Progenitor cell of endocrine pancreas (in vitro differentiated cells): ENCODE measurements around the gene PRRC2B. TPM values are rescaled to one million over a fixed set of nuclear protein-coding genes. Genes with fewer than 3 reads are reported as not detected.

Experiments used
- DNase-seq: peaks from one replicate; pipeline ENCODE4 v3.0.0; 2021; ENCODE audit warnings: low spot score; ENCODE audit not compliant: unreplicated experiment
- H3K27ac Mint-ChIP-seq: 2 replicates; pipeline ENCODE4 v1.8.0; 2021; ENCODE audit warnings: mild to moderate bottlenecking, moderate library complexity, mixed read lengths
- H3K27me3 Mint-ChIP-seq: 2 replicates; pipeline ENCODE4 v1.8.0; 2021; ENCODE audit warnings: mixed read lengths
- H3K36me3 Mint-ChIP-seq: 2 replicates; pipeline ENCODE4 v1.8.0; 2022; ENCODE audit warnings: mixed read lengths; ENCODE audit not compliant: insufficient read depth
- H3K4me1 Mint-ChIP-seq: 2 replicates; pipeline ENCODE4 v1.8.0; 2021; ENCODE audit warnings: low read depth, mixed read lengths
- H3K4me3 Mint-ChIP-seq: 2 replicates; pipeline ENCODE4 v1.8.0; 2021; ENCODE audit warnings: low read depth, mild to moderate bottlenecking, moderate library complexity, mixed read lengths
- H3K9me3 Mint-ChIP-seq: 2 replicates; pipeline ENCODE4 v1.8.0; 2021; ENCODE audit warnings: low read depth, mixed read lengths
- CTCF ChIP-seq: fragments of 200-600 bp; sonication (generic); IDR thresholded peaks from one replicate; pipeline ENCODE4 v1.5.0; 2021; ENCODE audit warnings: antibody characterized with exemption, mild to moderate bottlenecking; ENCODE audit not compliant: unreplicated experiment
- total RNA-seq: library from RNA; stranded (reverse); gene quantifications from 2 replicates; pipeline ENCODE4 v1.2.1, GENCODE V29; 2021

The PRRC2B gene
- total RNA-seq, 1 donor from 2014 or later = 460 TPM

- peak overlapping the region; percentile 98 for H3K27ac Mint-ChIP-seq
- no peak for DNase-seq
- no peak for TF ChIP-seq CTCF
- no peaks in the 10 kb centered on the region for H3K27me3 Mint-ChIP-seq
- peak overlapping the region; percentile 37 for H3K4me3 Mint-ChIP-seq
- H3K36me3 Mint-ChIP-seq = no peaks in the 10 kb centered on the region
- no peaks in the 10 kb centered on the region for H3K9me3 Mint-ChIP-seq
- H3K4me1 Mint-ChIP-seq = peaks cover 7% of the 10 kb centered on the region
Observed at GRCh38 chr9:131382850-131383729, 10.8 kb upstream of the PRRC2B start.

GRCh38 chr9:131385296-131385695 lies 8.6 kb upstream of the PRRC2B start:
- H3K27me3 Mint-ChIP-seq = no peaks in the 10 kb centered on the region
- H3K4me3 Mint-ChIP-seq = no peak overlapping the region
- H3K9me3 Mint-ChIP-seq = no peaks in the 10 kb centered on the region
- H3K4me1 Mint-ChIP-seq = peaks cover 7% of the 10 kb centered on the region
- H3K27ac Mint-ChIP-seq = no peak overlapping the region
- no peak for DNase-seq
- no peaks in the 10 kb centered on the region for H3K36me3 Mint-ChIP-seq
- no peak for TF ChIP-seq CTCF

GRCh38 chr9:131386281-131386680 lies 7.6 kb upstream of the PRRC2B start:
- no peaks in the 10 kb centered on the region for H3K36me3 Mint-ChIP-seq
- TF ChIP-seq CTCF = no peak
- H3K27ac Mint-ChIP-seq = peak overlapping the region; percentile 56

GRCh38 chr9:131387394-131387793 lies 6.5 kb upstream of the PRRC2B start:
- H3K4me1 Mint-ChIP-seq = peaks cover 12% of the 10 kb centered on the region
- no peak for DNase-seq
- no peak overlapping the region for H3K27ac Mint-ChIP-seq
- no peak for TF ChIP-seq CTCF
- H3K4me3 Mint-ChIP-seq = no peak overlapping the region
- no peaks in the 10 kb centered on the region for H3K36me3 Mint-ChIP-seq
- no peaks in the 10 kb centered on the region for H3K27me3 Mint-ChIP-seq
- H3K9me3 Mint-ChIP-seq = no peaks in the 10 kb centered on the region

More at GRCh38 chr9:131386281-131386680, 7.6 kb upstream of the PRRC2B start:
- Mint-ChIP-seq H3K4me1 (peaks cover 11% of the 10 kb centered on the region), H3K9me3 (no peaks in the 10 kb centered on the region), H3K27me3 (no peaks in the 10 kb centered on the region), H3K4me3 (no peak overlapping the region)
- no peak for DNase-seq

GRCh38 chr9:131391020-131391419 lies 2.9 kb upstream of the PRRC2B start:
- H3K4me3 Mint-ChIP-seq = no peak overlapping the region
- TF ChIP-seq CTCF = no peak
- H3K27me3 Mint-ChIP-seq = no peaks in the 10 kb centered on the region
- H3K4me1 Mint-ChIP-seq = peaks cover 23% of the 10 kb centered on the region
- H3K36me3 Mint-ChIP-seq = no peaks in the 10 kb centered on the region
- no peak for DNase-seq
- peak overlapping the region; percentile 10 for H3K27ac Mint-ChIP-seq
- no peaks in the 10 kb centered on the region for H3K9me3 Mint-ChIP-seq
